ENCODE measurements around the gene CYTH3. TPM values are rescaled to one million over a fixed set of nuclear protein-coding genes. Genes with fewer than 3 reads are reported as not detected.

The CYTH3 gene
- total and polyA plus RNA-seq, 9 of the 15 experiments (the other 6 are each of a cell fraction or from before 2014, with no cell fraction given): 0.25 to 15.2 (median 11.4) TPM

- DNase-seq (ENCODE audit: extremely low read depth in 1 of 4, low spot score in 3 of 4): no peak
- Histone ChIP-seq H3K4me2 (ENCODE audit: insufficient read depth, low read length) (no peak overlapping the region), H2AFZ (ENCODE audit: low read depth, low read length) (no peak overlapping the region), H3K4me1 (replicated peaks in 1 of 2; ENCODE audit: control insufficient read depth in 2 of 2, insufficient read depth in 2 of 2, low read length in 2 of 2) (peaks cover 15 to 16% of the 10 kb centered on the region in 2 experiments), H3K4me3 (no peak overlapping the region), H3K27me3 (ENCODE audit: control insufficient read depth in 2 of 2, insufficient read depth in 2 of 2, low read length in 2 of 2) (no peaks in the 10 kb centered on the region), H3K79me2 (ENCODE audit: control insufficient read depth, insufficient read depth, low read length) (peaks cover 28% of the 10 kb centered on the region), H3K9me3 (replicated peaks; ENCODE audit: control insufficient read depth, insufficient read depth, low read depth, low read length) (no peaks in the 10 kb centered on the region), H3K36me3 (ENCODE audit: control insufficient read depth, insufficient read depth, low read length) (no peaks in the 10 kb centered on the region), H4K20me1 (replicated peaks; ENCODE audit: control insufficient read depth, insufficient read depth, low read length) (peaks cover 21% of the 10 kb centered on the region; the same call in 1 of the 2 replicates), H3K9ac (ENCODE audit: insufficient read depth in 1 of 2, low read depth in 2 of 2, low read length in 2 of 2) (no peak overlapping the region), H3K27ac (ENCODE audit: extremely low read depth, low read depth, low read length) (no peak overlapping the region), H3K9me1 (ENCODE audit: control insufficient read depth, insufficient read depth, low read length) (no peaks in the 10 kb centered on the region)
- no TSS peak for BruUV-seq (replicated peaks)
- FAIRE-seq: no peak
- in situ Hi-C loops (cut with MboI) (no loop called here), intact Hi-C loops (cut with micrococcal nuclease) (no loop called here)
- 65% methylated on average over 6 of the region's 6 CpGs for WGBS (ENCODE audit: insufficient coverage, low coverage, missing lambda C conversion rate)
- no peak for ATAC-seq
- ChIA-PET POLR2A (interaction anchor here (1.0 to 1.4 kb wide), 2 partner anchors 8 to 21 kb away, joined by 3 to 5 read pairs; no protein-coding TSS in a partner anchor), CTCF (ENCODE audit: low intra/inter-chr PET ratio) (no interaction called here)
- peak; percentile 27; the same call in 1 of the 2 replicates for TF ChIP-seq SPI1 (IDR thresholded peaks at IDR 0.05; ENCODE audit: borderline replicate concordance, low read depth, low read length)
- no peak for TF ChIP-seq ATF3 (IDR thresholded peaks at IDR 0.05)
- no peak for TF ChIP-seq ATF3 (CRISPR knock-in tag; conservative IDR thresholded peaks at IDR 0.05)
Observed at GRCh38 chr7:6234384-6234783, 38.0 kb downstream of the CYTH3 start.

- WGBS (ENCODE audit: insufficient coverage, low coverage, missing lambda C conversion rate): 29% methylated on average over 8 of the region's 8 CpGs
- peaks cover 18 to 33% of the 10 kb centered on the region in 2 experiments for H3K4me1 ChIP-seq (replicated peaks in 1 of 2; ENCODE audit: control insufficient read depth in 2 of 2, insufficient read depth in 2 of 2, low read length in 2 of 2)
- in situ Hi-C loops (cut with MboI): no loop called here
- ATAC-seq (peak; percentile 67), DNase-seq (ENCODE audit: extremely low read depth in 1 of 4, low spot score in 3 of 4) (peak in 2 of 4 experiments; percentile 36 to 58), FAIRE-seq (no peak)
- no peak overlapping the region for H3K27ac ChIP-seq (ENCODE audit: extremely low read depth, low read depth, low read length)
- H3K27me3 ChIP-seq (ENCODE audit: control insufficient read depth in 2 of 2, insufficient read depth in 2 of 2, low read length in 2 of 2): no peaks in the 10 kb centered on the region
- H3K4me2 ChIP-seq (ENCODE audit: insufficient read depth, low read length): peak overlapping the region; percentile 35
- H3K36me3 ChIP-seq (ENCODE audit: control insufficient read depth, insufficient read depth, low read length): no peaks in the 10 kb centered on the region
- no peaks in the 10 kb centered on the region for H3K9me1 ChIP-seq (ENCODE audit: control insufficient read depth, insufficient read depth, low read length)
- CTCF ChIA-PET (ENCODE audit: low intra/inter-chr PET ratio): no interaction called here
- intact Hi-C loops (cut with micrococcal nuclease): no loop called here
- 0 out of 2 replicates have a peak overlapping the region, but pooled peaks have one; percentile 7 for H2AFZ ChIP-seq (ENCODE audit: low read depth, low read length)
- peak overlapping the region in 1 of 2 experiments; percentile 80; a peak in 2 of 4 replicates for H3K9ac ChIP-seq (ENCODE audit: insufficient read depth in 1 of 2, low read depth in 2 of 2, low read length in 2 of 2)
- POLR2A ChIA-PET: no interaction called here
- H4K20me1 ChIP-seq (replicated peaks; ENCODE audit: control insufficient read depth, insufficient read depth, low read length): peaks cover 21% of the 10 kb centered on the region; the same call in 1 of the 2 replicates
- no peak overlapping the region for H3K4me3 ChIP-seq
- peaks cover 29% of the 10 kb centered on the region for H3K79me2 ChIP-seq (ENCODE audit: control insufficient read depth, insufficient read depth, low read length)
- H3K9me3 ChIP-seq (replicated peaks; ENCODE audit: control insufficient read depth, insufficient read depth, low read depth, low read length): no peaks in the 10 kb centered on the region
- BruUV-seq (replicated peaks): no TSS peak
- TF ChIP-seq SMAD4 (CRISPR knock-in tag; conservative IDR thresholded peaks at IDR 0.05) (peak; percentile 21; the same call in 1 of the 2 replicates), ETV6 (IDR thresholded peaks at IDR 0.05; ENCODE audit: borderline replicate concordance in 1 of 2, low read depth in 2 of 2, low read length in 1 of 2) (peak in 1 of 2 experiments; percentile 57; a peak in 1 of 4 replicates), ETV6 (CRISPR knock-in tag; IDR thresholded peaks at IDR 0.05; ENCODE audit: borderline replicate concordance) (no peak), CLOCK (CRISPR knock-in tag; IDR thresholded peaks at IDR 0.05; ENCODE audit: borderline replicate concordance) (no peak), C11orf30 (IDR thresholded peaks at IDR 0.05; ENCODE audit: low read depth) (no peak), ZNF217 (CRISPR knock-in tag; IDR thresholded peaks at IDR 0.05) (no peak), ZBTB1 (CRISPR knock-in tag; IDR thresholded peaks at IDR 0.05; ENCODE audit: borderline replicate concordance, low read depth) (0 out of 2 replicates have a peak, but pooled peaks have one; percentile 47), FUS (optimal IDR thresholded peaks at IDR 0.05; ENCODE audit: low read depth, low read length) (no peak), ETV1 (tag; conservative IDR thresholded peaks at IDR 0.05; ENCODE audit: low read depth) (peak; percentile 32; the same call in 1 of the 2 replicates)
Observed at GRCh38 chr7:6232534-6232933, 39.9 kb downstream of the CYTH3 start.

Measured in K562 (cell line).